Endothelial cell of umbilical vein (primary cell): ENCODE measurements around the gene OSBPL1A. TPM values are rescaled to one million over a fixed set of nuclear protein-coding genes. Genes with fewer than 3 reads are reported as not detected.

Experiments
- BruUV-seq: library from RNA; stranded (reverse); fragments of 400-500 nt; replicated peaks from 2 replicates; lab custom pipeline; 2021; lab: Mats Ljungman, UMichigan
- CTCF ChIA-PET: fragments of 300-600, 350-600 bp; sonication (Branson Sonifier 250); formaldehyde crosslinking; loops from one replicate; lab custom pipeline; 2021; ENCODE audit warnings: antibody characterized with exemption, inconsistent platforms; lab: Charles Lee
- POLR2A ChIA-PET: fragments of 300-600, 350-600 bp; sonication (Branson Sonifier 250); formaldehyde crosslinking; loops from one replicate; lab custom pipeline; 2021; ENCODE audit warnings: antibody characterized with exemption, inconsistent platforms; lab: Charles Lee
- DNase-seq: peaks from one replicate; pipeline ENCODE4 v3.0.0-alpha.2; 2011; ENCODE audit warnings: low read depth, low spot score
- FAIRE-seq: peaks from 2 replicates; lab custom pipeline; 2011; peaks lifted over from hg19 to GRCh38; lab: Jason Lieb, UNC
- H2AFZ ChIP-seq: 2 replicates; pipeline ENCODE4 v1.6.0; 2012; ENCODE audit warnings: low read depth, low read length, control low read depth, inconsistent platforms
- H3K27ac ChIP-seq: 2 replicates; pipeline ENCODE4 v1.5.1; 2011; ENCODE audit warnings: low read depth, mild to moderate bottlenecking, control low read depth, low read length, moderate library complexity; ENCODE audit not compliant: insufficient read depth
- H3K27me3 ChIP-seq, 2 experiments: 2 replicates each; pipeline versions ENCODE4 v1.6.0 to v1.6.1; 2011; ENCODE audit warnings: low read length in 2 of 2, mixed read lengths in 1 of 2; ENCODE audit not compliant: control insufficient read depth in 2 of 2, insufficient read depth in 2 of 2
- H3K36me3 ChIP-seq, 2 experiments: 2 replicates in 1 of 2; 3 replicates in 1 of 2; pipeline ENCODE4 v1.5.1; 2011; ENCODE audit warnings: low read length in 2 of 2, mild to moderate bottlenecking in 1 of 2, moderate library complexity in 1 of 2; ENCODE audit not compliant: control insufficient read depth in 2 of 2, insufficient read depth in 2 of 2; ENCODE audit errors: extremely low read depth in 1 of 2
- H3K4me1 ChIP-seq: 3 replicates; pipeline ENCODE4 v1.5.1; 2011; ENCODE audit warnings: mild to moderate bottlenecking, low read length; ENCODE audit not compliant: control insufficient read depth, insufficient read depth; ENCODE audit errors: extremely low read depth
- H3K4me2 ChIP-seq: 2 replicates; pipeline ENCODE4 v1.6.1; 2011; ENCODE audit warnings: low read length, control low read depth, mixed read lengths; ENCODE audit not compliant: insufficient read depth
- H3K4me3 ChIP-seq, 3 experiments: fragments of 200-600 bp in 1 of 3; sonication (generic), shearing (Covaris generic) in 1 of 3; replicated peaks in 1 of 3; 2 replicates each; pipeline ENCODE4 v1.5.1; 2011 to 2016; ENCODE audit warnings: control low read depth in 3 of 3, low read length in 3 of 3, mild to moderate bottlenecking in 2 of 3, inconsistent platforms in 1 of 3, low read depth in 1 of 3, moderate library complexity in 1 of 3; ENCODE audit not compliant: insufficient read depth in 1 of 3
- H3K79me2 ChIP-seq: 2 replicates; pipeline ENCODE4 v1.6.0; 2012; ENCODE audit warnings: low read length, inconsistent platforms; ENCODE audit not compliant: control insufficient read depth, insufficient read depth
- H3K9ac ChIP-seq: replicated peaks from 2 replicates; pipeline ENCODE3; 2011; ENCODE audit warnings: low read length, control low read depth; ENCODE audit not compliant: insufficient read depth; ENCODE audit errors: extremely low read depth
- H3K9me1 ChIP-seq: replicated peaks from 3 replicates; pipeline ENCODE4 v1.6.0; 2011; ENCODE audit warnings: mild to moderate bottlenecking, low read length; ENCODE audit not compliant: control insufficient read depth, insufficient read depth; ENCODE audit errors: extremely low read depth
- H3K9me3 ChIP-seq: replicated peaks from 2 replicates; pipeline ENCODE4 v1.5.1; 2012; ENCODE audit warnings: low read length, inconsistent platforms; ENCODE audit not compliant: control insufficient read depth, insufficient read depth
- H4K20me1 ChIP-seq: replicated peaks from 2 replicates; pipeline ENCODE3; 2011; ENCODE audit warnings: mild to moderate bottlenecking, low read length; ENCODE audit not compliant: control insufficient read depth, insufficient read depth; ENCODE audit errors: extremely low read depth
- EZH2 ChIP-seq: IDR thresholded peaks from 2 replicates; pipeline ENCODE4 v1.6.1; 2012; ENCODE audit warnings: borderline replicate concordance, low read depth, mild to moderate bottlenecking, moderate library complexity, low read length, inconsistent platforms; ENCODE audit not compliant: severe bottlenecking
- FOS ChIP-seq: IDR thresholded peaks from 2 replicates; pipeline ENCODE4 v1.6.1; 2011; ENCODE audit warnings: mild to moderate bottlenecking, low read length, moderate library complexity, borderline replicate concordance; ENCODE audit not compliant: insufficient read depth
- GATA2 ChIP-seq: IDR thresholded peaks from 2 replicates; pipeline ENCODE4 v1.7.0; 2011; ENCODE audit warnings: low read depth, mild to moderate bottlenecking, moderate library complexity, mixed read lengths, low read length; ENCODE audit not compliant: insufficient read length, insufficient read depth
- JUN ChIP-seq: IDR thresholded peaks from 2 replicates; pipeline ENCODE4 v1.6.1; 2011; ENCODE audit warnings: borderline replicate concordance, low read depth; ENCODE audit not compliant: insufficient read length, insufficient read depth
- MAX ChIP-seq: IDR thresholded peaks from 2 replicates; pipeline ENCODE4 v1.6.1; 2011; ENCODE audit not compliant: insufficient read depth, insufficient read length
- MYC ChIP-seq: IDR thresholded peaks from one replicate; pipeline ENCODE4 v1.6.1; 2011; ENCODE audit warnings: mild to moderate bottlenecking, low read depth, low read length
- POLR2A ChIP-seq: IDR thresholded peaks from 2 replicates; pipeline ENCODE4 v1.6.1; 2012; ENCODE audit warnings: low read depth, mild to moderate bottlenecking, control low read depth, low read length
- POLR2AphosphoS5 ChIP-seq: IDR thresholded peaks from 2 replicates; pipeline ENCODE4 v1.6.1; 2012; ENCODE audit warnings: low read depth, mild to moderate bottlenecking, control low read depth, low read length, moderate library complexity; ENCODE audit not compliant: insufficient read depth
- dilution Hi-C: fragments of 300-500 bp; cut with MboI; formaldehyde crosslinking; loops from one replicate; pipeline ENCODE4 v1.15.0; 2019; ENCODE audit warnings: low sequenced_read_pairs; ENCODE audit not compliant: extremely low pct_ligation_motif_present
- intact Hi-C: fragments of 100-400 bp; cut with micrococcal nuclease; formaldehyde crosslinking; loops from one replicate; pipeline ENCODE4 v1.10.0; 2022
- polyA plus RNA-seq, 4 experiments: library from polyadenylated mRNA; depleted of rRNA in 3 of 4; stranded (reverse) in 3 of 4; unstranded in 1 of 4; fragments of >200 nt; gene quantifications; 2 replicates each; pipeline versions ENCODE4 v1.2.1 to v1.2.3, GENCODE V29; 2011 to 2012; ENCODE audit warnings: missing spikeins in 1 of 4
- total RNA-seq: library from RNA; stranded (reverse); gene quantifications from 2 replicates; pipeline ENCODE4 v1.2.3, GENCODE V29; 2021
- TF ChIP-seq, protein P1 (sequence below), 2 donors: IDR thresholded peaks; 1 replicate in 1 of 2; 2 replicates in 1 of 2; pipeline ENCODE4 v1.5.1; 2011; ENCODE audit warnings: low read length in 2 of 2, mild to moderate bottlenecking in 2 of 2, moderate library complexity in 2 of 2, control low read depth in 1 of 2, inconsistent platforms in 1 of 2, low read depth in 1 of 2; ENCODE audit not compliant: insufficient read depth in 1 of 2; ENCODE audit errors: extremely low read depth in 1 of 2

The OSBPL1A gene
- total and polyA plus RNA-seq, 2 donors (not counting 3 experiments of a cell fraction or from before 2014, with no cell fraction given) = 6.4 to 16.5 TPM

- DNase-seq (no peak), FAIRE-seq (no peak)
- H3K4me3 ChIP-seq = no peak overlapping the region
- H3K79me2 ChIP-seq = no peaks in the 10 kb centered on the region
- H3K27ac ChIP-seq = no peak overlapping the region
- no peaks in the 10 kb centered on the region for H3K27me3 ChIP-seq
- no peaks in the 10 kb centered on the region for H3K4me1 ChIP-seq
- TF ChIP-seq MYC (no peak), EZH2 (no peak), MAX (no peak), POLR2A (no peak), FOS (no peak), POLR2AphosphoS5 (no peak), GATA2 (no peak), JUN (no peak)
- TF ChIP-seq, protein P1, sequence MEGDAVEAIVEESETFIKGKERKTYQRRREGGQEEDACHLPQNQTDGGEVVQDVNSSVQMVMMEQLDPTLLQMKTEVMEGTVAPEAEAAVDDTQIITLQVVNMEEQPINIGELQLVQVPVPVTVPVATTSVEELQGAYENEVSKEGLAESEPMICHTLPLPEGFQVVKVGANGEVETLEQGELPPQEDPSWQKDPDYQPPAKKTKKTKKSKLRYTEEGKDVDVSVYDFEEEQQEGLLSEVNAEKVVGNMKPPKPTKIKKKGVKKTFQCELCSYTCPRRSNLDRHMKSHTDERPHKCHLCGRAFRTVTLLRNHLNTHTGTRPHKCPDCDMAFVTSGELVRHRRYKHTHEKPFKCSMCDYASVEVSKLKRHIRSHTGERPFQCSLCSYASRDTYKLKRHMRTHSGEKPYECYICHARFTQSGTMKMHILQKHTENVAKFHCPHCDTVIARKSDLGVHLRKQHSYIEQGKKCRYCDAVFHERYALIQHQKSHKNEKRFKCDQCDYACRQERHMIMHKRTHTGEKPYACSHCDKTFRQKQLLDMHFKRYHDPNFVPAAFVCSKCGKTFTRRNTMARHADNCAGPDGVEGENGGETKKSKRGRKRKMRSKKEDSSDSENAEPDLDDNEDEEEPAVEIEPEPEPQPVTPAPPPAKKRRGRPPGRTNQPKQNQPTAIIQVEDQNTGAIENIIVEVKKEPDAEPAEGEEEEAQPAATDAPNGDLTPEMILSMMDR (IDR thresholded peaks at IDR 0.05; ENCODE audit: extremely low read depth in 1 of 2, insufficient read depth in 1 of 2, low read depth in 1 of 2, low read length in 2 of 2) = no peak
- H3K9me1 ChIP-seq = no peaks in the 10 kb centered on the region
- dilution Hi-C loops (no loop called here), intact Hi-C loops (no loop called here)
- POLR2A ChIA-PET = no interaction called here
- BruUV-seq = no TSS peak
- no peak overlapping the region for H3K9ac ChIP-seq
- CTCF ChIA-PET = interaction anchor here (1.0 to 1.3 kb wide), 2 partner anchors 19 to 165 kb away, joined by 3 to 4 read pairs; no protein-coding TSS in a partner anchor
- no peaks in the 10 kb centered on the region for H3K9me3 ChIP-seq
- H4K20me1 ChIP-seq = no peaks in the 10 kb centered on the region
- H2AFZ ChIP-seq = no peak overlapping the region
- no peak overlapping the region for H3K4me2 ChIP-seq
- H3K36me3 ChIP-seq = no peaks in the 10 kb centered on the region
These were observed 56.3 kb downstream of the OSBPL1A start for GRCh38 chr18:24341361-24341760.
